Measurements from ENCODE around the gene ADI1.

DNA sequence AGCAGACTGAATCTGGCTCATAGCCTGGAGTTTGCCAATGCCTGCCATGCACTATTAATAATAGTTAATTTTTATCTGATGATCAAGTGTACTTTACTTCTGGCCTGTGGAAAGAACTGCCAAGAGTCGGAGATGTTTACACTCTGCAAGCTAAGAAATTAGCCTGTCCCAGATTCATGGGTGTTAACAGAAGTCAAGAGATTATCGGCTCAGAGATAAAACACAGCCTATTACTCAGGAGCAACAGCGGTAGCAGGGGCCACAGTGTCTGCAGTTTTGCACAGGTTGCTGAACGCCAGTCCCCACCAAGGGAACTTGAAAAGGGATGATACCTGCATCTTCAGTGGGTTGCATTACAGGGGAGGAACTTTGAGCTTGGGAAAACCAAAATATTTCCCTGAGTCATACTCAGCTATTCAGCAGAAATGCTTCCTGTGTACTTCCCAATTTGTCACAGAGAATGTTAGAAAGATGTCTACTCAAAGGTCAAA lies 4.3 kb upstream of the ADI1 start:
- TF ChIP-seq, protein P1, sequence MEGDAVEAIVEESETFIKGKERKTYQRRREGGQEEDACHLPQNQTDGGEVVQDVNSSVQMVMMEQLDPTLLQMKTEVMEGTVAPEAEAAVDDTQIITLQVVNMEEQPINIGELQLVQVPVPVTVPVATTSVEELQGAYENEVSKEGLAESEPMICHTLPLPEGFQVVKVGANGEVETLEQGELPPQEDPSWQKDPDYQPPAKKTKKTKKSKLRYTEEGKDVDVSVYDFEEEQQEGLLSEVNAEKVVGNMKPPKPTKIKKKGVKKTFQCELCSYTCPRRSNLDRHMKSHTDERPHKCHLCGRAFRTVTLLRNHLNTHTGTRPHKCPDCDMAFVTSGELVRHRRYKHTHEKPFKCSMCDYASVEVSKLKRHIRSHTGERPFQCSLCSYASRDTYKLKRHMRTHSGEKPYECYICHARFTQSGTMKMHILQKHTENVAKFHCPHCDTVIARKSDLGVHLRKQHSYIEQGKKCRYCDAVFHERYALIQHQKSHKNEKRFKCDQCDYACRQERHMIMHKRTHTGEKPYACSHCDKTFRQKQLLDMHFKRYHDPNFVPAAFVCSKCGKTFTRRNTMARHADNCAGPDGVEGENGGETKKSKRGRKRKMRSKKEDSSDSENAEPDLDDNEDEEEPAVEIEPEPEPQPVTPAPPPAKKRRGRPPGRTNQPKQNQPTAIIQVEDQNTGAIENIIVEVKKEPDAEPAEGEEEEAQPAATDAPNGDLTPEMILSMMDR (IDR thresholded peaks at IDR 0.05): no peak
- TF ChIP-seq POLR2AphosphoS5 (IDR thresholded peaks at IDR 0.05) (no peak), POLR2A (IDR thresholded peaks at IDR 0.05) (no peak)

All from breast epithelium (tissue), 3 donors.